ENCODE results near the gene CHRD.

Gene CHRD

GRCh38 chr3:184375747-184376461, 4.0 kb upstream of the CHRD start:
- H3K9me3 ChIP-seq (ENCODE audit: control insufficient read depth in 2 of 2, low read length in 2 of 2), result no peaks in the 10 kb centered on the region
- H3K4me1 ChIP-seq (ENCODE audit: control insufficient read depth, insufficient read depth, low read length), result peaks cover 31% of the 10 kb centered on the region
- H3K9ac ChIP-seq (ENCODE audit: low read length in 2 of 2), result no peak overlapping the region
- H3K36me3 ChIP-seq (ENCODE audit: control insufficient read depth in 2 of 2, insufficient read depth in 2 of 2, low read length in 2 of 2), result no peaks in the 10 kb centered on the region
- H3K4me3 ChIP-seq (ENCODE audit: low read length in 2 of 2), result no peak overlapping the region
- H3K27ac ChIP-seq (ENCODE audit: low read length), result no peak overlapping the region
- peaks cover 0 to 14% of the 10 kb centered on the region in 2 donors for H3K27me3 ChIP-seq (ENCODE audit: control insufficient read depth in 1 of 2, insufficient read depth in 2 of 2, low read length in 2 of 2)

GRCh38 chr3:184377374-184377773, 2.5 kb upstream of the CHRD start:
- no peaks in the 10 kb centered on the region for H3K9me3 ChIP-seq (ENCODE audit: control insufficient read depth in 2 of 2, low read length in 2 of 2)
- no peak overlapping the region for H3K9ac ChIP-seq (ENCODE audit: low read length in 2 of 2)
- peaks cover 2 to 19% of the 10 kb centered on the region in 2 donors for H3K27me3 ChIP-seq (ENCODE audit: control insufficient read depth in 1 of 2, insufficient read depth in 2 of 2, low read length in 2 of 2)
- H3K36me3 ChIP-seq (ENCODE audit: control insufficient read depth in 2 of 2, insufficient read depth in 2 of 2, low read length in 2 of 2), result no peaks in the 10 kb centered on the region
- H3K27ac ChIP-seq (ENCODE audit: low read length), result no peak overlapping the region
- H3K4me1 ChIP-seq (ENCODE audit: control insufficient read depth, insufficient read depth, low read length), result peaks cover 33% of the 10 kb centered on the region
- H3K4me3 ChIP-seq (ENCODE audit: low read length in 2 of 2), result no peak overlapping the region

GRCh38 chr3:184377882-184378445, 1.9 kb upstream of the CHRD start, which contains the start of gene THPO:
Gene THPO (minus strand): TSS chr3:184378207. CDS start chr3:184376259, 1,948 bp downstream.
- Histone ChIP-seq H3K9ac (ENCODE audit: low read length in 2 of 2) (peak within 1 kb of the TSS; percentile 54 to 79), H3K27ac (ENCODE audit: low read length) (peak within 1 kb of the TSS; percentile 53), H3K4me1 (ENCODE audit: control insufficient read depth, insufficient read depth, low read length) (peaks cover 33% of the 10 kb centered on the region), H3K27me3 (ENCODE audit: control insufficient read depth in 1 of 2, insufficient read depth in 2 of 2, low read length in 2 of 2) (peaks cover 2 to 19% of the 10 kb centered on the region in 2 donors), H3K9me3 (ENCODE audit: control insufficient read depth in 2 of 2, low read length in 2 of 2) (no peaks in the 10 kb centered on the region), H3K36me3 (ENCODE audit: control insufficient read depth in 2 of 2, insufficient read depth in 2 of 2, low read length in 2 of 2) (no peaks in the 10 kb centered on the region), H3K4me3 (ENCODE audit: low read length in 2 of 2) (peak within 1 kb of the TSS in 1 of 2 donors; percentile 65)

GRCh38 chr3:184378651-184379357, 1.1 kb upstream of the CHRD start:
- peak overlapping the region; percentile 53 for H3K27ac ChIP-seq (ENCODE audit: low read length)
- H3K4me3 ChIP-seq (ENCODE audit: low read length in 2 of 2), result peak overlapping the region in 1 of 2 donors; percentile 65
- H3K9me3 ChIP-seq (ENCODE audit: control insufficient read depth in 2 of 2, low read length in 2 of 2), result no peaks in the 10 kb centered on the region
- peak overlapping the region; percentile 54 to 79 for H3K9ac ChIP-seq (ENCODE audit: low read length in 2 of 2)
- peaks cover 2 to 19% of the 10 kb centered on the region in 2 donors for H3K27me3 ChIP-seq (ENCODE audit: control insufficient read depth in 1 of 2, insufficient read depth in 2 of 2, low read length in 2 of 2)
- H3K36me3 ChIP-seq (ENCODE audit: control insufficient read depth in 2 of 2, insufficient read depth in 2 of 2, low read length in 2 of 2), result no peaks in the 10 kb centered on the region
- peaks cover 33% of the 10 kb centered on the region for H3K4me1 ChIP-seq (ENCODE audit: control insufficient read depth, insufficient read depth, low read length)

- peaks cover 33% of the 10 kb centered on the region for H3K4me1 ChIP-seq (ENCODE audit: control insufficient read depth, insufficient read depth, low read length)
- H3K9me3 ChIP-seq (ENCODE audit: control insufficient read depth in 2 of 2, low read length in 2 of 2), result no peaks in the 10 kb centered on the region
- H3K9ac ChIP-seq (ENCODE audit: low read length in 2 of 2), result no peak overlapping the region
- H3K27ac ChIP-seq (ENCODE audit: low read length), result no peak overlapping the region
- H3K27me3 ChIP-seq (ENCODE audit: control insufficient read depth in 1 of 2, insufficient read depth in 2 of 2, low read length in 2 of 2), result peaks cover 2 to 19% of the 10 kb centered on the region in 2 donors
- no peaks in the 10 kb centered on the region for H3K36me3 ChIP-seq (ENCODE audit: control insufficient read depth in 2 of 2, insufficient read depth in 2 of 2, low read length in 2 of 2)
- peak overlapping the region; percentile 65 to 74 for H3K4me3 ChIP-seq (ENCODE audit: low read length in 2 of 2)
Measured at GRCh38 chr3:184380185-184380626, 352 bp downstream of the CHRD start.

- H3K27me3 ChIP-seq (ENCODE audit: control insufficient read depth in 1 of 2, insufficient read depth in 2 of 2, low read length in 2 of 2), result peaks cover 2 to 19% of the 10 kb centered on the region in 2 donors
- H3K4me1 ChIP-seq (ENCODE audit: control insufficient read depth, insufficient read depth, low read length), result peaks cover 33% of the 10 kb centered on the region
- H3K9ac ChIP-seq (ENCODE audit: low read length in 2 of 2), result peak overlapping the region; percentile 47 to 51
- H3K36me3 ChIP-seq (ENCODE audit: control insufficient read depth in 2 of 2, insufficient read depth in 2 of 2, low read length in 2 of 2), result peaks cover 0 to under 1% of the 10 kb centered on the region in 2 donors
- no peak overlapping the region for H3K27ac ChIP-seq (ENCODE audit: low read length)
- no peaks in the 10 kb centered on the region for H3K9me3 ChIP-seq (ENCODE audit: control insufficient read depth in 2 of 2, low read length in 2 of 2)
- H3K4me3 ChIP-seq (ENCODE audit: low read length in 2 of 2), result peak overlapping the region; percentile 65 to 74
Measured at GRCh38 chr3:184380627-184381260, 890 bp downstream of the CHRD start.

GRCh38 chr3:184381261-184382224, 1.7 kb downstream of the CHRD start:
- Histone ChIP-seq H3K4me3 (ENCODE audit: low read length in 2 of 2) (peak overlapping the region in 1 of 2 donors; percentile 74), H3K27me3 (ENCODE audit: control insufficient read depth in 1 of 2, insufficient read depth in 2 of 2, low read length in 2 of 2) (peaks cover 2 to 19% of the 10 kb centered on the region in 2 donors), H3K9ac (ENCODE audit: low read length in 2 of 2) (no peak overlapping the region), H3K27ac (ENCODE audit: low read length) (no peak overlapping the region), H3K9me3 (ENCODE audit: control insufficient read depth in 2 of 2, low read length in 2 of 2) (no peaks in the 10 kb centered on the region), H3K4me1 (ENCODE audit: control insufficient read depth, insufficient read depth, low read length) (peaks cover 33% of the 10 kb centered on the region), H3K36me3 (ENCODE audit: control insufficient read depth in 2 of 2, insufficient read depth in 2 of 2, low read length in 2 of 2) (peaks cover 0 to 2% of the 10 kb centered on the region in 2 donors)

GRCh38 chr3:184382326-184383032, 2.6 kb downstream of the CHRD start:
- Histone ChIP-seq H3K36me3 (ENCODE audit: control insufficient read depth in 2 of 2, insufficient read depth in 2 of 2, low read length in 2 of 2) (peaks cover 0 to 2% of the 10 kb centered on the region in 2 donors), H3K9me3 (ENCODE audit: control insufficient read depth in 2 of 2, low read length in 2 of 2) (no peaks in the 10 kb centered on the region), H3K27me3 (ENCODE audit: control insufficient read depth in 1 of 2, insufficient read depth in 2 of 2, low read length in 2 of 2) (peaks cover 2 to 19% of the 10 kb centered on the region in 2 donors), H3K27ac (ENCODE audit: low read length) (no peak overlapping the region), H3K4me3 (ENCODE audit: low read length in 2 of 2) (no peak overlapping the region), H3K4me1 (ENCODE audit: control insufficient read depth, insufficient read depth, low read length) (peaks cover 33% of the 10 kb centered on the region), H3K9ac (ENCODE audit: low read length in 2 of 2) (no peak overlapping the region)

- Histone ChIP-seq H3K27ac (ENCODE audit: low read length) (no peak overlapping the region), H3K27me3 (ENCODE audit: control insufficient read depth in 1 of 2, insufficient read depth in 2 of 2, low read length in 2 of 2) (peaks cover 2 to 13% of the 10 kb centered on the region in 2 donors), H3K4me3 (ENCODE audit: low read length in 2 of 2) (no peak overlapping the region), H3K36me3 (ENCODE audit: control insufficient read depth in 2 of 2, insufficient read depth in 2 of 2, low read length in 2 of 2) (peaks cover 0 to 2% of the 10 kb centered on the region in 2 donors), H3K9ac (ENCODE audit: low read length in 2 of 2) (no peak overlapping the region), H3K9me3 (ENCODE audit: control insufficient read depth in 2 of 2, low read length in 2 of 2) (no peaks in the 10 kb centered on the region), H3K4me1 (ENCODE audit: control insufficient read depth, insufficient read depth, low read length) (peaks cover 26% of the 10 kb centered on the region)
Measured at GRCh38 chr3:184383033-184383740, 3.3 kb downstream of the CHRD start.
